Smooth muscle cell (in vitro differentiated cells): ENCODE results near the gene SLC22A5. TPM values are rescaled to one million over a fixed set of nuclear protein-coding genes. Genes with fewer than 3 reads are reported as not detected.

ENCODE experiments used
- DNase-seq: peaks from one replicate; lab custom pipeline; 2025; ENCODE audit not compliant: unreplicated experiment; lab: John Stamatoyannopoulos, UW
- H2AFZ ChIP-seq: fragments of 200-600 bp; sonication (generic); 2 replicates; pipeline ENCODE4 v1.6.0; 2016; ENCODE audit warnings: antibody characterized with exemption, low read depth, mild to moderate bottlenecking
- H3F3A ChIP-seq: fragments of 200-600 bp; sonication (generic); 2 replicates; pipeline ENCODE4 v1.6.0; 2017; ENCODE audit warnings: antibody characterized with exemption, low read depth
- H3K27ac ChIP-seq: fragments of 200-600 bp; sonication (generic); 2 replicates; pipeline ENCODE4 v1.5.1; 2016; ENCODE audit warnings: low read depth, mild to moderate bottlenecking
- H3K27me3 ChIP-seq: fragments of 200-600 bp; sonication (generic); 2 replicates; pipeline ENCODE4 v1.6.1; 2016; ENCODE audit warnings: low read depth, mild to moderate bottlenecking
- H3K36me3 ChIP-seq: fragments of 200-600 bp; sonication (generic); 2 replicates; pipeline ENCODE4 v1.5.1; 2016; ENCODE audit warnings: low read depth
- H3K4me1 ChIP-seq: fragments of 200-600 bp; sonication (generic); 2 replicates; pipeline ENCODE4 v1.5.1; 2016; ENCODE audit warnings: low read depth
- H3K4me2 ChIP-seq: fragments of 200-600 bp; sonication (generic); 2 replicates; pipeline ENCODE4 v1.6.0; 2016; ENCODE audit warnings: mild to moderate bottlenecking
- H3K4me3 ChIP-seq: fragments of 200-600 bp; sonication (generic); 2 replicates; pipeline ENCODE4 v1.5.1; 2016; ENCODE audit warnings: mild to moderate bottlenecking
- H3K79me2 ChIP-seq: fragments of 200-600 bp; sonication (generic); 2 replicates; pipeline ENCODE4 v1.6.0; 2016; ENCODE audit warnings: low read depth, mild to moderate bottlenecking
- H3K9ac ChIP-seq: fragments of 200-600 bp; sonication (generic); 2 replicates; pipeline ENCODE4 v1.6.0; 2016; ENCODE audit warnings: low read depth
- H3K9me3 ChIP-seq: fragments of 200-600 bp; sonication (generic); replicated peaks from 2 replicates; pipeline ENCODE4 v1.5.1; 2016; ENCODE audit warnings: low read depth
- H4K20me1 ChIP-seq: fragments of 200-600 bp; sonication (generic); 2 replicates; pipeline ENCODE4 v1.6.0; 2016; ENCODE audit warnings: low read depth
- WGBS: methylation state at CpG from one replicate; pipeline ENCODE4 v1.1.7; 2016; ENCODE audit warnings: low lambda C conversion rate; 5-methylcytosine and 5-hydroxymethylcytosine counted together
- polyA plus RNA-seq: library from polyadenylated mRNA; unstranded; fragments of >200 nt; fragmentation: Nextera tagmentation; extraction: Ambion mirVana; gene quantifications from 2 replicates; pipeline ENCODE4 v1.2.1, GENCODE V29; 2016
- total RNA-seq: library from RNA; depleted of rRNA; stranded (reverse); fragments of >200 nt; gene quantifications from 2 replicates; pipeline ENCODE4 v1.2.3, GENCODE V29; 2014
- TF ChIP-seq, protein P1 (sequence below): fragments of 200-600 bp; sonication (generic); IDR thresholded peaks from 2 replicates; pipeline ENCODE4 v1.5.1; 2017; ENCODE audit warnings: borderline replicate concordance, mild to moderate bottlenecking, antibody characterized with exemption; ENCODE audit not compliant: insufficient read depth, poor library complexity, severe bottlenecking

The SLC22A5 gene
- total and polyA plus RNA-seq, 2 experiments from 2014 or later: 1.5 to 4.6 TPM

- Histone ChIP-seq H3K4me1 (peaks cover 16% of the 10 kb centered on the region), H4K20me1 (no peaks in the 10 kb centered on the region), H3K9ac (no peak overlapping the region), H3K79me2 (no peaks in the 10 kb centered on the region), H3K36me3 (no peaks in the 10 kb centered on the region), H3K4me3 (no peak overlapping the region), H3K9me3 (no peaks in the 10 kb centered on the region), H3F3A (peaks cover 16% of the 10 kb centered on the region), H3K27me3 (no peaks in the 10 kb centered on the region), H3K27ac (no peak overlapping the region), H3K4me2 (no peak overlapping the region), H2AFZ (no peak overlapping the region)
- TF ChIP-seq, protein P1, sequence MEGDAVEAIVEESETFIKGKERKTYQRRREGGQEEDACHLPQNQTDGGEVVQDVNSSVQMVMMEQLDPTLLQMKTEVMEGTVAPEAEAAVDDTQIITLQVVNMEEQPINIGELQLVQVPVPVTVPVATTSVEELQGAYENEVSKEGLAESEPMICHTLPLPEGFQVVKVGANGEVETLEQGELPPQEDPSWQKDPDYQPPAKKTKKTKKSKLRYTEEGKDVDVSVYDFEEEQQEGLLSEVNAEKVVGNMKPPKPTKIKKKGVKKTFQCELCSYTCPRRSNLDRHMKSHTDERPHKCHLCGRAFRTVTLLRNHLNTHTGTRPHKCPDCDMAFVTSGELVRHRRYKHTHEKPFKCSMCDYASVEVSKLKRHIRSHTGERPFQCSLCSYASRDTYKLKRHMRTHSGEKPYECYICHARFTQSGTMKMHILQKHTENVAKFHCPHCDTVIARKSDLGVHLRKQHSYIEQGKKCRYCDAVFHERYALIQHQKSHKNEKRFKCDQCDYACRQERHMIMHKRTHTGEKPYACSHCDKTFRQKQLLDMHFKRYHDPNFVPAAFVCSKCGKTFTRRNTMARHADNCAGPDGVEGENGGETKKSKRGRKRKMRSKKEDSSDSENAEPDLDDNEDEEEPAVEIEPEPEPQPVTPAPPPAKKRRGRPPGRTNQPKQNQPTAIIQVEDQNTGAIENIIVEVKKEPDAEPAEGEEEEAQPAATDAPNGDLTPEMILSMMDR: no peak
- DNase-seq: no peak
- 97% methylated on average over 6 of the region's 6 CpGs for WGBS
Measured at GRCh38 chr5:132433141-132433540, 63.6 kb downstream of the SLC22A5 start.

GRCh38 chr5:132434416-132435286, 65.1 kb downstream of the SLC22A5 start:
- Histone ChIP-seq H3K9ac (no peak overlapping the region), H3K4me1 (peaks cover 21% of the 10 kb centered on the region), H3K79me2 (no peaks in the 10 kb centered on the region), H3K27ac (peak overlapping the region; percentile 64), H4K20me1 (no peaks in the 10 kb centered on the region), H3K36me3 (no peaks in the 10 kb centered on the region), H2AFZ (peak overlapping the region; percentile 91), H3K27me3 (no peaks in the 10 kb centered on the region), H3F3A (peaks cover 9% of the 10 kb centered on the region), H3K9me3 (no peaks in the 10 kb centered on the region), H3K4me3 (no peak overlapping the region), H3K4me2 (peak overlapping the region; percentile 49)
- DNase-seq: no peak
- 49% methylated on average over 12 of the region's 12 CpGs for WGBS
- TF ChIP-seq, protein P1: no peak

DNA sequence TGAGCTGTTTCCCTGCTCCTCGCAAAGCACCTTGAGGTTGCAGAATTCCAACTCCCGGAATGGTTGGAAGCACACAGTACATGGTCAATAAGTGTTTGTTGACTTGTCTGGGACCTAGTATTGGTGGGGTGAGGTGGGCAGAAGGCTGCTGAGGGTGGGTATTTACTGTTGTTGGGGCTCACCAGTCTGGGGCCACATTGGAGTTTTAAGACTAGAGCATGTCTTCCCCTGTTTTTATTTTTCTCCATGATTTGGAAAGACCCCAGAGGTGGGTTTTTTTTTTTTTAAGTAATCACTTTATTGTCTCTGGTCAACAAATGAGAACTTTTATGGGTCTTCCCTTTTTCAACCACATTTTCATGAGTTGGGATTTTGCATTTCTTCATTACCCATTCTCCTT, 65.9 kb downstream of the SLC22A5 start:
- Histone ChIP-seq H3K4me1 (peaks cover 23% of the 10 kb centered on the region), H3K36me3 (no peaks in the 10 kb centered on the region), H2AFZ (no peak overlapping the region), H3K27me3 (no peaks in the 10 kb centered on the region), H3K79me2 (no peaks in the 10 kb centered on the region), H4K20me1 (no peaks in the 10 kb centered on the region), H3K9me3 (no peaks in the 10 kb centered on the region), H3K27ac (no peak overlapping the region), H3K4me2 (no peak overlapping the region), H3K4me3 (no peak overlapping the region), H3K9ac (no peak overlapping the region), H3F3A (peaks cover 8% of the 10 kb centered on the region)
- 97% methylated on average over 2 of the region's 2 CpGs for WGBS
- DNase-seq: no peak
- TF ChIP-seq, protein P1: no peak
